Lower lobe of right lung (tissue), 2 donors: ENCODE results near the gene TNPO3. TPM values are rescaled to one million over a fixed set of nuclear protein-coding genes. Genes with fewer than 3 reads are reported as not detected.
"Not testable (repeated sequence)": the region's sequence is repeated elsewhere in the genome, so short reads cannot be mapped to it uniquely, and the experiment has no call there.

Experiments used
- ATAC-seq, 2 donors: fragments of 200-7000 bp; cut with Tn5 transposase; one replicate each; pipeline ENCODE4 v1.9.1; 2020 to 2022; ENCODE audit warnings: mild to moderate bottlenecking in 2 of 2, moderate library complexity in 2 of 2
- DNase-seq: peaks from one replicate; pipeline ENCODE4 v3.0.0-alpha.2; 2020
- H3K27ac ChIP-seq: fragments of 200-600 bp; one replicate; pipeline ENCODE4 v1.8.0; 2022
- H3K27me3 ChIP-seq: fragments of 200-600 bp; one replicate; pipeline ENCODE4 v1.8.0; 2022; ENCODE audit warnings: low read depth
- H3K36me3 ChIP-seq: fragments of 200-600 bp; one replicate; pipeline ENCODE4 v1.8.0; 2022; ENCODE audit warnings: mild to moderate bottlenecking
- H3K4me1 ChIP-seq: fragments of 200-600 bp; one replicate; pipeline ENCODE4 v1.8.0; 2022
- H3K4me3 ChIP-seq: fragments of 200-600 bp; one replicate; pipeline ENCODE4 v1.8.0; 2022; ENCODE audit warnings: mild to moderate bottlenecking
- H3K9me3 ChIP-seq: fragments of 200-600 bp; one replicate; pipeline ENCODE4 v1.8.0; 2022
- intact Hi-C: fragments of 100-400 bp; cut with DNase I; formaldehyde crosslinking; loops from one replicate; pipeline ENCODE4 v1.11.0; 2022
- total RNA-seq: library from RNA; stranded (reverse); fragmentation: NEBNext Ultra II Directional; extraction: Animal tissue kit (Norgen Biotek cat#: 25700); gene quantifications from one replicate; pipeline ENCODE4 v1.2.1, GENCODE V29; 2021
- TF ChIP-seq, protein P1 (sequence below): fragments of 200-600 bp; IDR thresholded peaks from one replicate; pipeline ENCODE4 v1.8.0; 2022; ENCODE audit warnings: antibody characterized with exemption, mild to moderate bottlenecking
- donor health status: DM: no; HTN: yes; CAD: no; lungs with severe emphysema.

Gene TNPO3
- total RNA-seq, 1 donor from 2014 or later: 37.0 TPM

DNA sequence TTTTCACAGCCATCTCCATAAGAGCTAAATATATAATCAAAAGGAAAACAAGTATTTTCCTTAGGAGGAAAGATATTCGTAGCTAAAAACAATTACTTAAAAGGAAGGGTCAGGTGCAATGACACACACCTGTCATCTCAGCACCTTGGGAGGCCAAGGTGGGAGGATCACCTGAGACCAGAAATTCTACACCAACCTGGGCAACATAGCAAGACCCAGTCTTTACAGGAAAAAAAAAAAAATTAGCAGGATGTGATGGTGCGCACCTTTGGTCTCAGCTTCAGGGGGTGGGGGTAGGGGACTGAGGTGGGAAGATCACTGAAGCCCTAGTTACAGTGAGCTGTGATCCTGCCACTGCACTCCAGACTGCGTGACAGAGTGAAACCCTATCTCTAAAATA lies 11.9 kb downstream of the TNPO3 start:
- Histone ChIP-seq H3K36me3 (peaks cover 25% of the 10 kb centered on the region), H3K9me3 (no peaks in the 10 kb centered on the region), H3K4me1 (peaks cover 35% of the 10 kb centered on the region), H3K27me3 (no peaks in the 10 kb centered on the region), H3K4me3 (no peak overlapping the region), H3K27ac (no peak overlapping the region)
- ATAC-seq (no peak), DNase-seq (no peak)
- intact Hi-C loops: no loop called here
- TF ChIP-seq, protein P1, sequence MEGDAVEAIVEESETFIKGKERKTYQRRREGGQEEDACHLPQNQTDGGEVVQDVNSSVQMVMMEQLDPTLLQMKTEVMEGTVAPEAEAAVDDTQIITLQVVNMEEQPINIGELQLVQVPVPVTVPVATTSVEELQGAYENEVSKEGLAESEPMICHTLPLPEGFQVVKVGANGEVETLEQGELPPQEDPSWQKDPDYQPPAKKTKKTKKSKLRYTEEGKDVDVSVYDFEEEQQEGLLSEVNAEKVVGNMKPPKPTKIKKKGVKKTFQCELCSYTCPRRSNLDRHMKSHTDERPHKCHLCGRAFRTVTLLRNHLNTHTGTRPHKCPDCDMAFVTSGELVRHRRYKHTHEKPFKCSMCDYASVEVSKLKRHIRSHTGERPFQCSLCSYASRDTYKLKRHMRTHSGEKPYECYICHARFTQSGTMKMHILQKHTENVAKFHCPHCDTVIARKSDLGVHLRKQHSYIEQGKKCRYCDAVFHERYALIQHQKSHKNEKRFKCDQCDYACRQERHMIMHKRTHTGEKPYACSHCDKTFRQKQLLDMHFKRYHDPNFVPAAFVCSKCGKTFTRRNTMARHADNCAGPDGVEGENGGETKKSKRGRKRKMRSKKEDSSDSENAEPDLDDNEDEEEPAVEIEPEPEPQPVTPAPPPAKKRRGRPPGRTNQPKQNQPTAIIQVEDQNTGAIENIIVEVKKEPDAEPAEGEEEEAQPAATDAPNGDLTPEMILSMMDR: no peak

DNA sequence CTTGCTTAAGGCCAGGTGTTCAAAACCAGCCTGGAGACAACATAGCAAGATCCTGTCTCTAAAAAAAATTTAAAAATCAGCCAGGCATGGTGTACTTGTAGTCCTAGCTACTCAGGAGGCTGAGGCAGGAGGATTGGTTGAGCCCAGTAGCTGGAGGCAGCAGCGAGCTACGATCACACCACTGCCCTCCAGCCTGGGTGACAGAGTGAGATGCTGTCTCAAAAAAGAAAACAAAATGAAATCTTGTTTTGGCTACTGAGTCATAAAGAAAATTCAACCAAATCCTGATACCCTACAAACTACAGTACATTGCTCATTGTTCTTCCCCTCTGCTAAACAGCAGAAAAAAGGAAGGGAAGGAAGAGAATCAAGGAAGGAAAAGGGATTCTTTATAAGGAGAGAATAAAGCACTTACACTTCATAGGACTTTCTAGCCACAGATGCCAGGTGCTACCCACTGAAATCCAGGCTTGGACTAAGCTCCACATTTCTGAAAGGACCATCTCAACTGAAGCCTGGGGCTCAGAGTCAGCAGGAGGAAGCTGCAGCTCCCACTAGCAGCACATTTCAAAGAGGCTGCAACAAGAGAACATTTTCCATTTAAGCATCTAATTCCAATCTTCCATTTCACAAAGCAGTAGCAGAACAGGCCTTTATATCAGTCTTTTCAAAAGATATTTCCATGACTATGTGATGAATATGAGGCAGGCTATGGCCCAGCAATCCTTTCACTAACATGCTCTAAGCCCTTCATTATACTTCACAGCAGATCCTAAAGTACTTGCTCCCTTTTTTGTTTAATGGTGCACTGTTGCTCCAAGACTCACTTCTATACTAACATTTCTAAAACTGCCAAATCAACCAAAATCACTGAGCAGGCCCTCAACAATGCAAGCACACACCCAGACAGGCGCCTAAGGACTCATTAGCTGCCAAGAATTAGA lies 13.5 kb downstream of the TNPO3 start:
- peaks cover 41% of the 10 kb centered on the region for H3K36me3 ChIP-seq
- no peak overlapping the region for H3K4me3 ChIP-seq
- DNase-seq: no peak
- no peak overlapping the region for H3K27ac ChIP-seq
- H3K4me1 ChIP-seq: peaks cover 19% of the 10 kb centered on the region
- H3K9me3 ChIP-seq: no peaks in the 10 kb centered on the region
- ATAC-seq: no peak
- TF ChIP-seq, protein P1: no peak
- intact Hi-C loops: no loop called here
- no peaks in the 10 kb centered on the region for H3K27me3 ChIP-seq

GRCh38 chr7:129038468-129038867 lies 16.4 kb downstream of the TNPO3 start:
- H3K9me3 ChIP-seq, DNase-seq, H3K27me3 ChIP-seq, intact Hi-C loops, H3K27ac ChIP-seq, ATAC-seq, H3K4me3 ChIP-seq: not testable (repeated sequence)
- Histone ChIP-seq H3K36me3 (peaks cover 46% of the 10 kb centered on the region), H3K4me1 (peaks cover 11% of the 10 kb centered on the region)

- TF ChIP-seq, protein P1: no peak
- H3K27ac ChIP-seq: no peak overlapping the region
- H3K27me3 ChIP-seq: no peaks in the 10 kb centered on the region
- no peaks in the 10 kb centered on the region for H3K9me3 ChIP-seq
- intact Hi-C loops: no loop called here
- DNase-seq (no peak), ATAC-seq (no peak)
- peaks cover 46% of the 10 kb centered on the region for H3K36me3 ChIP-seq
- H3K4me1 ChIP-seq: peaks cover 11% of the 10 kb centered on the region
- H3K4me3 ChIP-seq: no peak overlapping the region
Observed at GRCh38 chr7:129037585-129037984, 17.3 kb downstream of the TNPO3 start.

GRCh38 chr7:129032017-129032416 lies 22.9 kb downstream of the TNPO3 start:
- Histone ChIP-seq H3K27ac (no peak overlapping the region), H3K4me3 (no peak overlapping the region), H3K27me3 (no peaks in the 10 kb centered on the region), H3K36me3 (peaks cover 22% of the 10 kb centered on the region), H3K9me3 (no peaks in the 10 kb centered on the region), H3K4me1 (peaks cover 14% of the 10 kb centered on the region)
- intact Hi-C loops: no loop called here
- DNase-seq (no peak), ATAC-seq (no peak)
- TF ChIP-seq, protein P1: no peak

DNA sequence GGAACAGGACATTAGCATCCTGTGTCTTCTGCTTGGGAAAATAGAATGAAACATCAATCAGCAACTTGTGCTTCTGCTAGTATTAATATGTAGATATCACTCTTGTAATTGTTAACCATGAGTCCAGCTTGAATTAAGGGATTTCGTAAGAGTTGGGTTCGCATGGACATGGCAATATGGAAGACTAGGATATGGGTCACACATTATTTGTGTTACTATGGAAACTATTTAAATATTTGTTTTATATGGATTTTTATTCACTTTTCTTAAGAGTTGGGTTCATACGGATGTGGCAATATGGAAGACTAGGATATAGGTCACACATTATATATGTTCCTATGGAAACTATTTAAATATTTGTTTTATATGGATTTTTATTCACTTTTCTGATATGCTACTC lies 24.5 kb downstream of the TNPO3 start:
- Histone ChIP-seq H3K36me3 (peaks cover 11% of the 10 kb centered on the region), H3K27ac (no peak overlapping the region), H3K9me3 (no peaks in the 10 kb centered on the region), H3K4me3 (no peak overlapping the region), H3K27me3 (no peaks in the 10 kb centered on the region), H3K4me1 (peaks cover 18% of the 10 kb centered on the region)
- ATAC-seq (no peak), DNase-seq (no peak)
- TF ChIP-seq, protein P1: no peak
- intact Hi-C loops: no loop called here
